Hypothalamus (tissue), 51 donors: ENCODE results near the gene NR2F2.
A peak's percentile ranks its signal among the peaks of the same experiment; 100 is the strongest.

Experiments
- DNase-seq, 51 donors: peaks; one replicate each; lab custom pipeline; 2025; lab: John Stamatoyannopoulos, UW

NR2F2 gene

GRCh38 chr15:96330450-96331143 is at the start of gene NR2F2:
Gene NR2F2 (plus strand): TSS chr15:96330700. CDS start chr15:96332106, 1,406 bp downstream.
- DNase-seq = peak in 48 of 51 donors; percentile 10 to 93 (median 78)

GRCh38 chr15:96285305-96285704 is 45.2 kb upstream of the NR2F2 start:
- DNase-seq = no peak

GRCh38 chr15:96285729-96286254 is 44.7 kb upstream of the NR2F2 start:
- DNase-seq = no peak

GRCh38 chr15:96290679-96291078 is 39.8 kb upstream of the NR2F2 start:
- DNase-seq = no peak

- DNase-seq = no peak
These were observed 37.9 kb upstream of the NR2F2 start for GRCh38 chr15:96292635-96293034.

GRCh38 chr15:96293441-96293840 is 37.1 kb upstream of the NR2F2 start:
- no peak for DNase-seq

- DNase-seq = no peak
These were observed 35.7 kb upstream of the NR2F2 start for GRCh38 chr15:96294766-96295165.

GRCh38 chr15:96296264-96296663 is 34.2 kb upstream of the NR2F2 start:
- no peak for DNase-seq

- no peak for DNase-seq
These were observed 32.7 kb upstream of the NR2F2 start for GRCh38 chr15:96297783-96298182.

- no peak for DNase-seq
These were observed 32.3 kb upstream of the NR2F2 start for GRCh38 chr15:96298217-96298616.

GRCh38 chr15:96300836-96301235 is 29.7 kb upstream of the NR2F2 start:
- DNase-seq = no peak

GRCh38 chr15:96303503-96304056 is 26.9 kb upstream of the NR2F2 start:
- DNase-seq = no peak

GRCh38 chr15:96304839-96305238 is 25.7 kb upstream of the NR2F2 start:
- DNase-seq = no peak

GRCh38 chr15:96306321-96306720 is 24.2 kb upstream of the NR2F2 start:
- no peak for DNase-seq

GRCh38 chr15:96307856-96308394 is 22.6 kb upstream of the NR2F2 start:
- DNase-seq = no peak

GRCh38 chr15:96309143-96309660 is 21.3 kb upstream of the NR2F2 start:
- DNase-seq = no peak

GRCh38 chr15:96311256-96311955 is 19.1 kb upstream of the NR2F2 start:
- no peak for DNase-seq

GRCh38 chr15:96311956-96312294 is 18.6 kb upstream of the NR2F2 start:
- DNase-seq = no peak

GRCh38 chr15:96312641-96313335 is 17.7 kb upstream of the NR2F2 start:
- DNase-seq = no peak

GRCh38 chr15:96314518-96314917 is 16.0 kb upstream of the NR2F2 start:
- no peak for DNase-seq

GRCh38 chr15:96314963-96315362 is 15.5 kb upstream of the NR2F2 start:
- no peak for DNase-seq
